ENCODE measurements around the gene ME3.

ME3 gene

GRCh38 chr11:86492370-86493010 lies 179.9 kb downstream of the ME3 start:
- DNase-seq, result no peak

DNA sequence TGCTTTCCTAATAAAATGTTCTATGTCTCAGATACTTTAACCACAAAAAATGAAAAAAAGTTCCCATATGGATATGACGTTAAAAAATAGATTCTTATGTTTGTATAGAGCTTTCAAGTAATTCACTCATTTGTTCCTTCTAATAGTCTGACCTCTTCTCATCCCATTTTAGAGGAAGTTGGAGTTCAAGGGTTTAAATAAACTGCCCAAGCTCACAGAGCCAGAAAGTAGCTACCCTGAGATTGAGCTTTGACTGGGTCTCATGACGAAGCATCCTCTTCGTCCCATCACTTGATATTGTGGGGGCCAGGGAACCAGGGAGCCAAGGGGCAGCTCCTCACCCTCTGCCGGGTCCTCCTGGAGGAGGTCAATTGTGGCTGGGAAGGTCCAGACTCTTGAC lies 181.4 kb downstream of the ME3 start:
- no peak for DNase-seq

DNA sequence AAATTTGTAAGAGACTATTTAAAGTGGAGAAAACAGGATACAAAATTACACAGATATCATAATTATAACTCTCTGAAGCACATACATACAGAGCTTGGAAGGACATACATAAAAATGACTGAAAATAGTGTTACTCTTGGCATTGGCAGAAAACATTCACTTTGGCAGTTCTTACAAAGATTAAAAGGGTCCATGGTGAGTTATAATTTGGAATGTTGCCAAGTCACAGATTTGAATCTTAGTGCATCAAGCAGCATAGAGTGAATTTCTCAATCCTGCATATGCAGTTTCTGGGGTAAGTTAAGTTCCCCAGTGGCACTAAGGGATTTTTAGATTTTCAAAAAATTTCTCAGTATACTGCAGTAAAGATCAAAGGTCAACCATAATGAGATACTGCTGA lies 181.8 kb downstream of the ME3 start:
- DNase-seq, result no peak

GRCh38 chr11:86489442-86489841 lies 183.0 kb downstream of the ME3 start:
- DNase-seq, result no peak

GRCh38 chr11:86488553-86488952 lies 183.9 kb downstream of the ME3 start:
- no peak for DNase-seq

DNA sequence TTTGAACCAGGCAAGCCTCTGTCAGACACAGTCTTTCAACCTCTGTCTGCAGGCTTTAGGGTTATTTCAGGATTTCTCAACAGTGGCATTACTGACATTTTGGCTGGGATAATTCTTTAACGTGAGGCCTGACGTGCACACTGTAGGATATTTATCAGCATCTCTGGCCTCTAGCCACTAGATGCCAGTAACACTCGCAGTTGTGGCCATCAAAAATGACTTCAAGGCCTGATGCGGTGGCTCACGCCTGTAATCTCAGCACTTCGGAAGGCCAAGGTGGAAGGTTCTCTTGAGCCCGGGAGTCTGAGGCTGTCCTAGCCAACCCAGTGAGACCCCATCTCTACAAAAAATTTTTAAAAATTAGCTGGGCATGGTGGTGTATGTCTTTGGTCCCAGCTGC lies 184.7 kb downstream of the ME3 start:
- DNase-seq, result no peak

GRCh38 chr11:86486261-86487030 lies 186.0 kb downstream of the ME3 start:
- no peak for DNase-seq

- DNase-seq, result no peak
Measured at GRCh38 chr11:86484795-86485166, 187.6 kb downstream of the ME3 start.

DNA sequence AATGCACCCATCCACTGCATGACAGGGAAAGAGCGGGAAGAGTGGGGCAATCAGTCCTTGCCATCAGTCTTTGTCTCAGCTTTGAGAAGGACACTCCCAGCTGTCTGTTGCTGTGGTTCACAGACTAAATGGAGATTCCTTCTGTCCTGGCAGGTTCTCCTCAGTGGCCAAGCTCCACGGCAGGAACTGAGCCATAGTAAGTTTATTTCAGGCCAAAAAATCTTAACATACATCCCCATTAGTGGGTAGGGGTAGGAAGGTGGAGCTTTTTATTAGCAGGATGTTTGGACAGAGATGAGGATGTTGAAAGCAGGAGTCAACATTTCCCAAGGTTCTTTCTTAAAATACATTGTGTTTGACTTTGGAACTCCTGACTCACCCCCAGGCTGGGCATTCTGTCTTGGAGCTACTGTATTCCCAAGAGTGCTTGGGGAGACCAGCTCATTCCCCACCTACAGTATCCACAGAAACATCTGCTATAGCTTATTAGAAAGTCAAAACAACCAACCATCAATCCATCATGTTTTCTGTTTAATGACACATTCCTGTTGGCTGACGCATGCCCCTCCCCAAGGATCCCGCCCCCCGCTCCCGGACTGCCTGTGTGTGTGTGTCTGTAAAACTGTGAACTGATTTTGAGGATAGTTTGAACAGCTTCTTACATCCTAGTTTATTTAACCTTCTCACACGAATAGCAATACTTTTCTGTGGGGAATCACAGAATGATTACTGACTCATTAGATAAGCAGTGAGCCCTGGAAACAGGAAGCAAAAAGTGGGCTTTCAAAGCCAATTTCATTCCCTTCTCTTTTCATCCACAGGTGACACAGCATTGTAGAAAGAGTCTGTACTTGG lies 188.2 kb downstream of the ME3 start:
- no peak for DNase-seq

GRCh38 chr11:86483610-86483939 lies 188.8 kb downstream of the ME3 start:
- DNase-seq, result no peak

- DNase-seq, result no peak
Measured at GRCh38 chr11:86482692-86483091, 189.7 kb downstream of the ME3 start.

- peak in 1 of 56 donors; percentile 28 for DNase-seq
Measured at GRCh38 chr11:86481399-86481798, 191.0 kb downstream of the ME3 start.

DNA sequence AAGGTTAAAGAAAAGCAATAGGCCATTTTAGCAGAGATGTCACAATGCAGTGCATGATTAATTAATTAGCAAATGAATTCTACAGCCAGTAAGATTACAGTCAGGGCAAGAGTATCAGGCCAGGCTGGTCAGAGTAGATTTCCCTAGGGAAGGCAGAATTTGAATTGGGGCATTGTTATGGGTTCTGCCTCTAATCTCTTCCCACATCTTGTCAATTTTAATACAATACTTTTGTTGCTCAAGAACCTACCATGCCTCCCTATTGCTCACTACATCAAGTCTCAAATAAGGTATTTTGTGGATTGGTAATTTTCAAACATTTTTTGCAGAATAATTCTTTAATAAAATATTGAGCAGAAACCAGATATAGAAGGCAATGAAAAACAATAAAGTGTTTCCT lies 194.1 kb downstream of the ME3 start:
- DNase-seq, result no peak

DNA sequence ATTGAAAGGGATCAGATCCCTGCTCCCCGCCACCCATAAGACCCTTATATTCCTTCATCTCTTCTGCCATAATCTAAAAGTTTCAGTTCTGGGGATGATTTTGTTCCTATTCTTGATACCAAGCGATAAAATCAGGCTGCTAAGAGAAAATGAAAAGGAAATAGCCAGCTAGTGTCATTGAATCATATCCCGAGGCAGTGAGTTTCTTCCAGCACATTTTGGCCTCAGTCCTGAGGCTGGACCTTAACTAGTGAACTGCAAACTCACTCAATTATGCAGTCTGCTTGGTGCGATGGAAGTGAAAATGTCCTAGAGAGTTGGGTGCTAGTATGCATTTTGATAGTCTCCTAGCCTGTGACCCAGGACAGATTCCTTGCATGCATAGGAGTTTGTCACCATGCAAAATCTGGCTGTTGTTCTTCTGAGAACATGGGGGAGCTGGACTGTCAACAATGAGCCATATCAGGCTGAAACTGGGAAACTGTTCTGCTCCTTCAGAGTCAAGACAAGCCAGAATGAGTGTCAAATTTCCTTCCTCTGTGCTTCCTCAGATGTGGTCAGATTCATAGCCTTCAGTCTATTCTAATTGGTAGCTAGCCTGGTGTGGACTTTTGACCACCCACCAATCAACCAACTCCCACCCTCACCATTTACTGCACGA lies 194.8 kb downstream of the ME3 start:
- DNase-seq, result no peak

DNA sequence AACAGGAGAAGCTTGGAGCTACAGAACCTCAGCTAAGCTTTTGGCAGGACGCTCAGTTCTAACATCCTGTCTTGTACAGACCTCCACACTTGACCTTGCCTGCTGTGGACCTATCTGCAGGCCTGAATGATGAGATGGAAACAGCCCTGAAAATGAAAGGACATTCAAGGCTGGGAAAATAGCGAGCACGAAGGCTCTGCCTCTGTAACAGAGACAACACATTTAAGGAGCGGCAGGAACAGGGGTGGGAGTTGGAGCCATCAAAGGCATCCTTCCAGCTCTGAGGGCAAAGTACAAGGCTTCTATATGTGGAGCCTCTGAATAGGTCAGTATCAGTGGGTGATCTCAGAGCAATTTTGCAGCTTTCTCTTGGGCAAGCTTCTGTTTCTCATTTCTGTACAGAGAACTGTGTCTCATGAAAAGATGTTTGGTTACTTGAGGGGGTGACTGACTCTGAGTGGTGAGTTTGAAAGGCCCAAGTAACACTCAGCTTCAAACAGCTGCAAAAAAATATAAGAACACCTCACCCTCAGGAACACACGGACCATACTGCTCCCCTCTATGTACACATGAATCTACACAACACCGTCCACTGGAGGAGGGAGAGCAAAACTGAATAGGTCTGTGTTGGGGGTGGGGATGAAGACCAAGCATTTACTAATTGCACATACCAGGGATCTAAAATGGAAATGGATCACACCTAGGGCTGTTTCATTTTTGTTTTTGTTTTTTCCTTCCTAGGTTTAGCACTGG lies 196.1 kb downstream of the ME3 start:
- DNase-seq, result no peak

GRCh38 chr11:86475027-86475426 lies 197.4 kb downstream of the ME3 start:
- DNase-seq, result no peak

DNA sequence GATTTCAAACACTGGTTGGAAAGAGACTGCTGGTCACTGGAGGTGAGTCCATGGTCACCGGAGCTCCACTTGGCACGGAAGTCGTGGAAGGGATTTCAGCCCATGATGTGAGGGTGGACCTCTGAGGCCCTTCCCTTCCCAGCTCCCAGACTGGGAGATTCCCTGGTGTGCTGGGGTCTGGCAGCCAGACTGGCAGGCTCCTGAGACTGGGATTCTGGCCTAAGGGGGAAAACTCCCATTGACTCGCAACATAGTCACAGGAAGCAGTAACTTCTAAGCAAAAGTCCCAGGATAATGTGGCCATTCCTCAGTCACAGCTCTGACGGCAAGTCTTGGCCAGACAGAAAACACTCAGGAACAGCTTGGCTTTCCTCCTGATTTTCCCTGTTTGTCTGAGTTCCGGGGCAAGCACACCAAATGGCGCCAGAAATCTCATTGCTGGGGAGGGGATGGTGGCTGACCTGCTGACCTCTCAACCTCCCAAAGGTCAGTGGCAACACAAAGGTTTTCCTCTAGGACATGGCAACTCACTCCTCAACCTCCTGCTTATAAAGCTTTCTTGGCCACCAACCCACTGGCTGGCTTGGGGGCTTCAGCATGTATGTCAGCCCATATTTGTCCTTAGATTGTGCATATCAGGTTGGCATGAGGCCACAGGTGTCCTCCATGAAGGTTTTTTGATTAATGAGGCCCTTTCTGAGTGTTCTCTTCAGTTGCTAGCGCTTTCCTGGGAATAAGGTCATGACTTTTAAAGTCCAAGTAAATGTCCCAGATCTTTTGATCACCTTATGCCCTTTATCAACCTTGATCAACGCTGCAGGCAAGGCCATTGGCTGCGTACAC lies 198.2 kb downstream of the ME3 start:
- no peak for DNase-seq

- DNase-seq, result no peak
Measured at GRCh38 chr11:86469491-86470388, 202.7 kb downstream of the ME3 start.

- DNase-seq, result no peak
Measured at GRCh38 chr11:86468169-86468568, 204.2 kb downstream of the ME3 start.
